ENCODE results near the gene MAP2K6.
A peak's percentile ranks its signal among the peaks of the same experiment; 100 is the strongest.

MAP2K6 gene

DNA sequence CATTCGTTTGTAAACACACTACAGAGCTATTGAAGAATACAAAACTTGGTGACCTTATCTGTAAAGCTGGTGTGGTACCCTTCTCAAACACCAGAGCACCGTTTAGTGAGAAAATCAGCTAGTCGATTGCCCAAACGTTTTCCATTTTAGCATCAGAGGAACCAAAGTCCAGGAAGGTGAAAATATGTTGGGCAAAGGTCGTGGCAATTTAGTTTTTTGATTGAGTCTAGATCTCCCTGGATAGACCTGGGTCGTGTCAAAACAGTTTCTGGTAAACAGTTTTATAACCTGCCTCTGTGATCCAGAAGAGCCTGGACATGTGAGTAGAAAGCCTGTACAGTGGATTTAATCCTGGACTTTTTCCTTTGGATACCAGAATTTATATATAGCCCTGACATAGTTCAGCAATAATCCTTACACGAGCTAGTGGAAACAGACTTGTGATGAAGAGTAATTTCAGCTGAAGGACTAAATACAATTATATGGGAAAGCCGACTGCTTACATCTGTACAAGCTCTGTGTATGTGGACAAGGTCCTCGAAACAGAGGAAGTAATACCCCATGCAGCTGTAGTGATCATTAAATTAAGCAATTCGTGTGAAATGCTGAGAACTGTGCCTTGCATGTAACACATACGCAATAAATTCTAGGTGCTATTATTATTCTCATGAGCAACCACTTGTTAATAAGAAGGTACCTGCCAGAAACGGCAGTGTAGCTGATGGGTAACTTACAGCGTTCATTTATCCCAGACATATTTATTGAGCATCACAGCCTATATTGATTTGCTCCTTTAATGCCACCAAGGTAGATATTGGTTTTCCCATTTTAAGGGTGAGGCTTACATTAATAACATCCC is 72.5 kb downstream of the MAP2K6 start:
- Histone ChIP-seq H3K36me3 (ENCODE audit: control insufficient read depth in 1 of 2, insufficient read depth in 2 of 2, low read length in 2 of 2) (no peaks in the 10 kb centered on the region), H3K9me3 (ENCODE audit: control insufficient read depth in 1 of 2, low read length in 2 of 2) (no peaks in the 10 kb centered on the region), H3K27me3 (ENCODE audit: control insufficient read depth in 1 of 2, insufficient read depth in 2 of 2, low read length in 2 of 2) (no peaks in the 10 kb centered on the region), H3K27ac (ENCODE audit: low read depth, low read length) (no peak overlapping the region), H3K4me3 (ENCODE audit: low read depth in 1 of 2, low read length in 2 of 2) (no peak overlapping the region), H3K9ac (ENCODE audit: low read depth in 1 of 2, low read length in 2 of 2) (no peak overlapping the region), H3K4me1 (ENCODE audit: control insufficient read depth in 1 of 2, insufficient read depth in 2 of 2, low read length in 2 of 2) (peaks cover 11 to 22% of the 10 kb centered on the region in 2 donors)

DNA sequence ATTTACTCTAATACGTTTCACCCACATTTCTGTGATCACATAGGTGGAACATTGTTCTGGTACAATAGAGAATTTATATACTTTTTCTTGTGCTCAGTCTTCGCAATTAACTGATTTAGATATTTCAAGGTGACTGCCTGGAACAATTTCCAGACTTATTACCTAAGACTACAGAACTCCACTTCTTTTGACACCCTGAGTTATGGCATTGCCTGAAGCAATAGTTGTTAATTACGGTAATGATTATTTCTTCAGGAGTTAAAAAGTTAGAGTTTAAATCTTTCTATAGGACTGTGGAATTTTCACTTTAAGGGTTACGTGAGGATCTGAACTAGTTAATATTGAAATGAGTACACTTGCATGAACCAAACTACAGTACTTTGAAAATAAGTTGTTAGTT is 74.8 kb downstream of the MAP2K6 start:
- Histone ChIP-seq H3K36me3 (ENCODE audit: control insufficient read depth in 1 of 2, insufficient read depth in 2 of 2, low read length in 2 of 2) (no peaks in the 10 kb centered on the region), H3K27me3 (ENCODE audit: control insufficient read depth in 1 of 2, insufficient read depth in 2 of 2, low read length in 2 of 2) (no peaks in the 10 kb centered on the region), H3K27ac (ENCODE audit: low read depth, low read length) (no peak overlapping the region), H3K9me3 (ENCODE audit: control insufficient read depth in 1 of 2, low read length in 2 of 2) (no peaks in the 10 kb centered on the region), H3K4me1 (ENCODE audit: control insufficient read depth in 1 of 2, insufficient read depth in 2 of 2, low read length in 2 of 2) (peaks cover 11 to 22% of the 10 kb centered on the region in 2 donors), H3K9ac (ENCODE audit: low read depth in 1 of 2, low read length in 2 of 2) (no peak overlapping the region), H3K4me3 (ENCODE audit: low read depth in 1 of 2, low read length in 2 of 2) (no peak overlapping the region)

- no peaks in the 10 kb centered on the region for H3K27me3 ChIP-seq (ENCODE audit: control insufficient read depth in 1 of 2, insufficient read depth in 2 of 2, low read length in 2 of 2)
- no peaks in the 10 kb centered on the region for H3K9me3 ChIP-seq (ENCODE audit: control insufficient read depth in 1 of 2, low read length in 2 of 2)
- no peak overlapping the region for H3K4me3 ChIP-seq (ENCODE audit: low read depth in 1 of 2, low read length in 2 of 2)
- H3K9ac ChIP-seq (ENCODE audit: low read depth in 1 of 2, low read length in 2 of 2) = no peak overlapping the region
- H3K27ac ChIP-seq (ENCODE audit: low read depth, low read length) = no peak overlapping the region
- H3K4me1 ChIP-seq (ENCODE audit: control insufficient read depth in 1 of 2, insufficient read depth in 2 of 2, low read length in 2 of 2) = no peaks in the 10 kb centered on the region
- H3K36me3 ChIP-seq (ENCODE audit: control insufficient read depth in 1 of 2, insufficient read depth in 2 of 2, low read length in 2 of 2) = no peaks in the 10 kb centered on the region
These were observed 78.0 kb downstream of the MAP2K6 start for GRCh38 chr17:69492410-69493071.

- no peaks in the 10 kb centered on the region for H3K36me3 ChIP-seq (ENCODE audit: control insufficient read depth in 1 of 2, insufficient read depth in 2 of 2, low read length in 2 of 2)
- no peak overlapping the region for H3K4me3 ChIP-seq (ENCODE audit: low read depth in 1 of 2, low read length in 2 of 2)
- H3K4me1 ChIP-seq (ENCODE audit: control insufficient read depth in 1 of 2, insufficient read depth in 2 of 2, low read length in 2 of 2) = peaks cover under 1 to 6% of the 10 kb centered on the region in 2 donors
- no peak overlapping the region for H3K27ac ChIP-seq (ENCODE audit: low read depth, low read length)
- no peaks in the 10 kb centered on the region for H3K27me3 ChIP-seq (ENCODE audit: control insufficient read depth in 1 of 2, insufficient read depth in 2 of 2, low read length in 2 of 2)
- no peaks in the 10 kb centered on the region for H3K9me3 ChIP-seq (ENCODE audit: control insufficient read depth in 1 of 2, low read length in 2 of 2)
- no peak overlapping the region for H3K9ac ChIP-seq (ENCODE audit: low read depth in 1 of 2, low read length in 2 of 2)
These were observed 81.3 kb downstream of the MAP2K6 start for GRCh38 chr17:69495787-69496186.

DNA sequence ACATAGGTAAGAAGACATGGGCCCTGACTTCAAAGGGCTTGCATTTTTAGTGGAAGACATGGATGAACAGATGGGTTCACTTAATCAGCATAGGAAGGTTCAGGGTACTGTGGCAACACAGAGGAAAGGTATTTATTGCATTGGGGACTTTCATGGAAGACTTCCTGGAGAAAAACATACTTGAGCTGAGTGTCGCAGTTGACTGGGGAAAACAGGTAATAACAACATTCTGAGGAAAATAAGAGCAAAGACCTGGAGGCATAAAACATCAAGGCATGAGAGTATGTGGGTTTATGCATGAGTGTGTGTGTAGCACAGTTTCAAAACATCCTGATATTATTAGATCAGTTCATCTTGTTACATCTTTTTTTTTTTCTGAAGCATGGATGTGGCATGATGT is 82.7 kb downstream of the MAP2K6 start:
- H3K27me3 ChIP-seq (ENCODE audit: control insufficient read depth in 1 of 2, insufficient read depth in 2 of 2, low read length in 2 of 2) = no peaks in the 10 kb centered on the region
- no peak overlapping the region for H3K9ac ChIP-seq (ENCODE audit: low read depth in 1 of 2, low read length in 2 of 2)
- peaks cover 15 to 16% of the 10 kb centered on the region in 2 donors for H3K4me1 ChIP-seq (ENCODE audit: control insufficient read depth in 1 of 2, insufficient read depth in 2 of 2, low read length in 2 of 2)
- H3K9me3 ChIP-seq (ENCODE audit: control insufficient read depth in 1 of 2, low read length in 2 of 2) = no peaks in the 10 kb centered on the region
- no peak overlapping the region for H3K27ac ChIP-seq (ENCODE audit: low read depth, low read length)
- H3K4me3 ChIP-seq (ENCODE audit: low read depth in 1 of 2, low read length in 2 of 2) = no peak overlapping the region
- no peaks in the 10 kb centered on the region for H3K36me3 ChIP-seq (ENCODE audit: control insufficient read depth in 1 of 2, insufficient read depth in 2 of 2, low read length in 2 of 2)

DNA sequence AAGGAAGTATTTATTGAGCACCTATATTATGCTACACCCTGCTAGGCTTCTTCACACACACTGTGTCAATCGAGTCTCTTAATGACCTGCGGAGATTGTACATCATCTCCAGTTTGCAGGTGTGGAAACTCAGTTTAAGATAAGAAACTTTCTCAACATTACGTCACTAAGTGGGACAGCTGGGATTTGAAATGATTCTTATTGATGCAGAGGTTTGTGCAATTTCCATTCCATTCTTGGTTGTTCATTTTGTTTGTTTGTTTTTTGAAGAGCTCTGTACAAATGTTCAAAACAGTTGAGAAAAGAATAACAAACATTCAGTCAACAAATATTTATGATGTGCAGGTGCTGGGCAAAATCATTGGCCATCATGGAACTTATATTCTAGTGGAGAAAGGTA is 84.8 kb downstream of the MAP2K6 start:
- Histone ChIP-seq H3K36me3 (ENCODE audit: control insufficient read depth in 1 of 2, insufficient read depth in 2 of 2, low read length in 2 of 2) (no peaks in the 10 kb centered on the region), H3K9me3 (ENCODE audit: control insufficient read depth in 1 of 2, low read length in 2 of 2) (no peaks in the 10 kb centered on the region), H3K27me3 (ENCODE audit: control insufficient read depth in 1 of 2, insufficient read depth in 2 of 2, low read length in 2 of 2) (no peaks in the 10 kb centered on the region), H3K4me3 (ENCODE audit: low read depth in 1 of 2, low read length in 2 of 2) (no peak overlapping the region), H3K27ac (ENCODE audit: low read depth, low read length) (no peak overlapping the region), H3K9ac (ENCODE audit: low read depth in 1 of 2, low read length in 2 of 2) (no peak overlapping the region), H3K4me1 (ENCODE audit: control insufficient read depth in 1 of 2, insufficient read depth in 2 of 2, low read length in 2 of 2) (peaks cover 17 to 27% of the 10 kb centered on the region in 2 donors)

GRCh38 chr17:69500911-69501429 is 86.5 kb downstream of the MAP2K6 start:
- H3K27me3 ChIP-seq (ENCODE audit: control insufficient read depth in 1 of 2, insufficient read depth in 2 of 2, low read length in 2 of 2) = no peaks in the 10 kb centered on the region
- H3K9ac ChIP-seq (ENCODE audit: low read depth in 1 of 2, low read length in 2 of 2) = no peak overlapping the region
- no peaks in the 10 kb centered on the region for H3K36me3 ChIP-seq (ENCODE audit: control insufficient read depth in 1 of 2, insufficient read depth in 2 of 2, low read length in 2 of 2)
- peaks cover 17 to 27% of the 10 kb centered on the region in 2 donors for H3K4me1 ChIP-seq (ENCODE audit: control insufficient read depth in 1 of 2, insufficient read depth in 2 of 2, low read length in 2 of 2)
- H3K27ac ChIP-seq (ENCODE audit: low read depth, low read length) = no peak overlapping the region
- H3K4me3 ChIP-seq (ENCODE audit: low read depth in 1 of 2, low read length in 2 of 2) = peak overlapping the region in 1 of 2 donors; percentile 69
- no peaks in the 10 kb centered on the region for H3K9me3 ChIP-seq (ENCODE audit: control insufficient read depth in 1 of 2, low read length in 2 of 2)

GRCh38 chr17:69501591-69502468 is 87.3 kb downstream of the MAP2K6 start:
- Histone ChIP-seq H3K9me3 (ENCODE audit: control insufficient read depth in 1 of 2, low read length in 2 of 2) (no peaks in the 10 kb centered on the region), H3K27ac (ENCODE audit: low read depth, low read length) (peak overlapping the region; percentile 30), H3K27me3 (ENCODE audit: control insufficient read depth in 1 of 2, insufficient read depth in 2 of 2, low read length in 2 of 2) (no peaks in the 10 kb centered on the region), H3K36me3 (ENCODE audit: control insufficient read depth in 1 of 2, insufficient read depth in 2 of 2, low read length in 2 of 2) (no peaks in the 10 kb centered on the region), H3K9ac (ENCODE audit: low read depth in 1 of 2, low read length in 2 of 2) (peak overlapping the region; percentile 24 to 44), H3K4me1 (ENCODE audit: control insufficient read depth in 1 of 2, insufficient read depth in 2 of 2, low read length in 2 of 2) (peaks cover 17 to 27% of the 10 kb centered on the region in 2 donors), H3K4me3 (ENCODE audit: low read depth in 1 of 2, low read length in 2 of 2) (peak overlapping the region; percentile 69 to 75)

DNA sequence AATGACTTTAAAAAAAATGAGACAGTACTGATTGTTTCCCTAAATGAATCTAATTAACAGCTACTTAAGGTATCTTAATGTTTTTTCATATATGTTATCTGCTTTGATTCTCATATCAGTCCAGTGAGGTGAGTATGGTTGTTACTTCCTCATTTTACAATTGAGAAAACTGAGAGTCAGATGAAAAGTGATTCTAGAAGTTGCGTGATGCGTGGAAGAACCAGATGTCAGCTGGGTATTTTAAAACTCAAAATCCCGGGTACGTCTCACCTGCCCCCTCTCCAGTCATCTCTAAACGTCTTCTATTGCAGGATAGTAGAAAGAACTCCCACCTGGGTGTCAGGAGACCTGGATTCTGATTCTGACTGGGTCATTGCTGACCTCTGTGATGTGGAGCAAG is 89.2 kb downstream of the MAP2K6 start:
- H3K9me3 ChIP-seq (ENCODE audit: control insufficient read depth in 1 of 2, low read length in 2 of 2) = no peaks in the 10 kb centered on the region
- H3K27ac ChIP-seq (ENCODE audit: low read depth, low read length) = no peak overlapping the region
- H3K4me3 ChIP-seq (ENCODE audit: low read depth in 1 of 2, low read length in 2 of 2) = peak overlapping the region in 1 of 2 donors; percentile 69
- H3K27me3 ChIP-seq (ENCODE audit: control insufficient read depth in 1 of 2, insufficient read depth in 2 of 2, low read length in 2 of 2) = no peaks in the 10 kb centered on the region
- no peak overlapping the region for H3K9ac ChIP-seq (ENCODE audit: low read depth in 1 of 2, low read length in 2 of 2)
- peaks cover 17 to 27% of the 10 kb centered on the region in 2 donors for H3K4me1 ChIP-seq (ENCODE audit: control insufficient read depth in 1 of 2, insufficient read depth in 2 of 2, low read length in 2 of 2)
- no peaks in the 10 kb centered on the region for H3K36me3 ChIP-seq (ENCODE audit: control insufficient read depth in 1 of 2, insufficient read depth in 2 of 2, low read length in 2 of 2)

All from duodenal mucosa (tissue), 2 donors.